IgD-negative memory B cell (primary cell): ENCODE measurements around the gene WWOX. TPM values are rescaled to one million over a fixed set of nuclear protein-coding genes. Genes with fewer than 3 reads are reported as not detected.

Source experiments
- polyA plus RNA-seq: library from polyadenylated mRNA; unstranded; fragments of 300-500 nt; fragmentation: Illumina TruSeq; gene quantifications from one replicate; pipeline ENCODE4 v1.2.3, GENCODE V29; 2021

Gene WWOX
- polyA plus RNA-seq, 1 donor from 2014 or later: 12.2 TPM

Other genes starting within 250 kb of the WWOX start
- gene CLEC3A, start 77.1 kb upstream of the WWOX start, polyA plus RNA-seq: not detected